Fibroblast of pulmonary artery (primary cell): ENCODE data around the gene ECI1.

Experiments used
- DNase-seq: peaks from one replicate; pipeline ENCODE4 v3.0.0-alpha.2; 2010; ENCODE audit warnings: low read depth
- H3K4me3 ChIP-seq: replicated peaks from 2 replicates; pipeline ENCODE4 v1.5.1; 2011; ENCODE audit warnings: low read depth, mild to moderate bottlenecking, control low read depth, low read length, moderate library complexity
- TF ChIP-seq, protein P1 (sequence below): IDR thresholded peaks from 2 replicates; pipeline ENCODE4 v1.5.1; 2011; ENCODE audit warnings: mild to moderate bottlenecking, control low read depth, low read length, inconsistent platforms; ENCODE audit errors: missing control alignments

The ECI1 gene

GRCh38 chr16:2285731-2286191, 34.4 kb upstream of the ECI1 start:
- DNase-seq, result no peak
- no peak overlapping the region for H3K4me3 ChIP-seq
- TF ChIP-seq, protein P1, sequence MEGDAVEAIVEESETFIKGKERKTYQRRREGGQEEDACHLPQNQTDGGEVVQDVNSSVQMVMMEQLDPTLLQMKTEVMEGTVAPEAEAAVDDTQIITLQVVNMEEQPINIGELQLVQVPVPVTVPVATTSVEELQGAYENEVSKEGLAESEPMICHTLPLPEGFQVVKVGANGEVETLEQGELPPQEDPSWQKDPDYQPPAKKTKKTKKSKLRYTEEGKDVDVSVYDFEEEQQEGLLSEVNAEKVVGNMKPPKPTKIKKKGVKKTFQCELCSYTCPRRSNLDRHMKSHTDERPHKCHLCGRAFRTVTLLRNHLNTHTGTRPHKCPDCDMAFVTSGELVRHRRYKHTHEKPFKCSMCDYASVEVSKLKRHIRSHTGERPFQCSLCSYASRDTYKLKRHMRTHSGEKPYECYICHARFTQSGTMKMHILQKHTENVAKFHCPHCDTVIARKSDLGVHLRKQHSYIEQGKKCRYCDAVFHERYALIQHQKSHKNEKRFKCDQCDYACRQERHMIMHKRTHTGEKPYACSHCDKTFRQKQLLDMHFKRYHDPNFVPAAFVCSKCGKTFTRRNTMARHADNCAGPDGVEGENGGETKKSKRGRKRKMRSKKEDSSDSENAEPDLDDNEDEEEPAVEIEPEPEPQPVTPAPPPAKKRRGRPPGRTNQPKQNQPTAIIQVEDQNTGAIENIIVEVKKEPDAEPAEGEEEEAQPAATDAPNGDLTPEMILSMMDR, result no peak

- no peak for DNase-seq
- TF ChIP-seq, protein P1, result no peak
- H3K4me3 ChIP-seq, result no peak overlapping the region
These were observed 33.6 kb upstream of the ECI1 start for GRCh38 chr16:2284797-2285576.

- TF ChIP-seq, protein P1, result no peak
- DNase-seq, result no peak
- H3K4me3 ChIP-seq, result no peak overlapping the region
These were observed 32.8 kb upstream of the ECI1 start for GRCh38 chr16:2284001-2284770.

DNA sequence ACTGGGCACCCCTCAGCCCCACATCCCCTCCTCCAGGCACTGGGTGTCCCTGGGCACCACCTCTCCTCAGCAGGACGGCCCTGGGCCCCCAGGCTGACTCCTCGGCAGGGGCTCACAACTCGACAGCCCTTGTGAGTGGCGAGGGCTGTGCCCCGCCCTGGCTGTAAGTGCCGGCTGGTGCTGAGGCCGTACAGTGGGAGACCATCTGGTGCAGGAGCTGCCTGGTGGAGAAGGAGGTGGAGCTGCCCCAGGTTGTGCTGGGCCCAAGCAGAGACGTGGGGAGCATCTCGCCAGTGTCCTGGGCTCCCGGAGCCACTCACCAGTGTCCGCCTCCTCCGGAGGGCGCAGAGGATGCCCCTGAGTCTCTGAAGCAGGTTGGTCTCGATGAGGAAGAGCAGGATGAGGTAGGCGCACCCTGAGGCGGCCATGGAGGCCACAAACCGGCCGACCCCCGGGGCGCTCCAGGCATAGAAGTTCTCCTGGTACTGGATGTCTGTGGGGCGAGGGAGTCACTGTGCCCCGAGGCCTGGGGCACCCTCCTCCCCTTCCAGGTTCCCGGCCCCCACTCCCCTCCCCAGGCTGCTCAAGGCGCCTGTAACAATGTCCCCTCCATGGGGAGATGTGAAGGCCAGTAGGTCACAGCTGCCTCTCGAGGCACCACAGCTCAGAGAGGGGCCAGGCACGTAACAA, 31.6 kb upstream of the ECI1 start:
- TF ChIP-seq, protein P1, result no peak
- no peak overlapping the region for H3K4me3 ChIP-seq
- no peak for DNase-seq

- DNase-seq, result no peak
- no peak overlapping the region for H3K4me3 ChIP-seq
- TF ChIP-seq, protein P1, result no peak
These were observed 30.9 kb upstream of the ECI1 start for GRCh38 chr16:2282262-2282661.

- no peak overlapping the region for H3K4me3 ChIP-seq
- TF ChIP-seq, protein P1, result no peak
- no peak for DNase-seq
These were observed 29.7 kb upstream of the ECI1 start for GRCh38 chr16:2280981-2281542.
